Adrenal gland (tissue), 12 donors: ENCODE measurements around the gene APBA1. TPM values are rescaled to one million over a fixed set of nuclear protein-coding genes. Genes with fewer than 3 reads are reported as not detected.

ENCODE experiments used
- DNase-seq, 7 donors: peaks; one replicate each; pipeline ENCODE4 v3.0.0-alpha.2; 2019 to 2020
- H3K27ac ChIP-seq, 5 donors: fragments of 200-600 bp; sonication (generic) in 4 of 5; 1 replicate in 3 of 5; 2 replicates in 2 of 5; pipeline versions ENCODE4 v1.5.1 to v1.8.0; 2016 to 2020; ENCODE audit warnings: mild to moderate bottlenecking in 1 of 5
- H3K27me3 ChIP-seq: fragments of 200-600 bp; 2 replicates; pipeline ENCODE4 v1.8.0; 2021
- H3K36me3 ChIP-seq, 2 donors: fragments of 200-600 bp; replicated peaks in 1 of 2; 1 replicate in 1 of 2; 2 replicates in 1 of 2; pipeline versions ENCODE4 v1.5.1 to v1.8.0; 2018 to 2022
- H3K4me1 ChIP-seq, 2 donors: fragments of 200-600 bp; replicated peaks in 1 of 2; 1 replicate in 1 of 2; 2 replicates in 1 of 2; pipeline versions ENCODE4 v1.5.1 to v1.8.0; 2018 to 2021
- H3K4me3 ChIP-seq, 4 donors: fragments of 200-600 bp; sonication (generic) in 3 of 4; one replicate each; pipeline ENCODE4 v1.5.1; 2016 to 2018
- H3K9me3 ChIP-seq, 3 donors: fragments of 200-600 bp; sonication (generic) in 1 of 3; replicated peaks in 1 of 3; 1 replicate in 2 of 3; 2 replicates in 1 of 3; pipeline versions ENCODE4 v1.5.1 to v1.8.0; 2016 to 2021
- CTCF ChIP-seq, 6 experiments: fragments of 450-650 bp in 4 of 6; fragments of 200-600 bp in 2 of 6; sonication (generic) in 1 of 6; IDR thresholded peaks; 1 replicate in 5 of 6; 2 replicates in 1 of 6; pipeline versions ENCODE4 v1.5.1 to v1.8.0; 2016 to 2021; ENCODE audit warnings: antibody characterized with exemption in 6 of 6, mild to moderate bottlenecking in 2 of 6, moderate library complexity in 1 of 6
- POLR2A ChIP-seq, 2 donors: fragments of 450-650 bp; IDR thresholded peaks; one replicate each; pipeline ENCODE4 v1.6.1; 2017; ENCODE audit warnings: antibody characterized with exemption in 2 of 2, mild to moderate bottlenecking in 2 of 2, moderate library complexity in 1 of 2
- WGBS, 4 donors: extraction: QIAGEN DNeasy Blood & Tissue Kit in 2 of 4; methylation state at CpG; one replicate each; pipeline versions ENCODE4 v1.1.5 to v1.1.7; 2013 to 2017; 5-methylcytosine and 5-hydroxymethylcytosine counted together
- intact Hi-C, 2 donors: fragments of 100-400 bp; cut with DNase I; formaldehyde crosslinking; loops; one replicate each; pipeline versions ENCODE4 v1.14.1 to v1.15.0; 2022 to 2023
- polyA plus RNA-seq, 3 donors: library from polyadenylated mRNA; stranded (reverse); fragments of 200-250 nt in 2 of 3; fragments of 350-450 nt in 1 of 3; fragmentation: Illumina TruSeq in 1 of 3; extraction: RNeasy Lipid Tissue Mini Kit (QIAGEN cat#74804) in 1 of 3; gene quantifications; one replicate each; pipeline ENCODE4 v1.2.3, GENCODE V29; 2013 to 2014
- total RNA-seq, 9 donors: library from RNA; depleted of rRNA in 4 of 9; stranded (reverse); fragments of >200 nt in 4 of 9; fragments of 120-200 nt in 1 of 9; fragmentation: NEBNext Ultra II Directional in 1 of 9; extraction: Animal tissue kit (Norgen Biotek cat#: 25700) in 1 of 9; gene quantifications; one replicate each; pipeline versions ENCODE4 v1.1.0 to v1.2.4, GENCODE V29; 2013 to 2023
- donor health status: healthy with polysubstance abuse.
- donor health status: Bipolar disorder and iron deficiency.
- donor health status: DM: yes; HTN: yes; CAD: no.
- donor health status: DM: no; HTN: no; CAD: no.
- donor health status: DM: no; HTN: no; CAD: no.
- donor health status: DM: yes; HTN: yes; CAD: no.

Gene APBA1
- total and polyA plus RNA-seq, 12 donors: 0.64 to 6.4 (median 3.5) TPM

DNA sequence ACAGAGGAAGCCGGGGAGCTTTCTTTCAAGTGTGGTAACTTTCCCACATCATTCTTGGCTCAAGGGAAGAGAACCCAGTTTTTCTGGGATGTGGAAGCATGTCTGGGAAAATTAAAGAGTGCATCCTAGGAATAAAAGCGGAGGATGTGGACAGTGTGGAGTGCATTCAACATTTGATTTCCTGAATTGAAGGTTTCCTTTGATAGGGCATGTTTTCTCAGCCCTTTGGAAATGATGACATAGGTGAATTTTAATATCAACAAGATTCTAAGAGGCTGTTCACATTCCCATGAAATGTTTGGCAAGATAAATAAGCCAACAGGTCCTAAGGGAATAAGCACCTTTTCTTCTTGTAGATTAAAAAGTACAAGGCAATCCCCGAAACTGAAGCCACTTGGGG lies 283.6 kb downstream of the APBA1 start:
- intact Hi-C loops: no loop called here
- Histone ChIP-seq H3K4me3 (no peak overlapping the region), H3K27ac (no peak overlapping the region), H3K4me1 (peaks cover 14 to 15% of the 10 kb centered on the region in 2 donors), H3K27me3 (no peaks in the 10 kb centered on the region), H3K36me3 (no peaks in the 10 kb centered on the region), H3K9me3 (no peaks in the 10 kb centered on the region)
- 74 to 82% (median 80%) methylated on average over 3 of the region's 3 CpGs for WGBS, 4 donors
- no peak for TF ChIP-seq CTCF (IDR thresholded peaks at IDR 0.05)
- TF ChIP-seq POLR2A (IDR thresholded peaks at IDR 0.05): no peak
- no peak for DNase-seq

- DNase-seq: no peak
- Histone ChIP-seq H3K9me3 (no peaks in the 10 kb centered on the region), H3K4me1 (peaks cover 4 to 6% of the 10 kb centered on the region in 2 donors), H3K4me3 (no peak overlapping the region), H3K36me3 (no peaks in the 10 kb centered on the region), H3K27ac (no peak overlapping the region), H3K27me3 (no peaks in the 10 kb centered on the region)
- WGBS, 4 donors: 89 to 95% (median 92%) methylated on average over 2 to 4 of the region's 4 CpGs
- intact Hi-C loops: no loop called here
- TF ChIP-seq POLR2A (IDR thresholded peaks at IDR 0.05): no peak
- TF ChIP-seq CTCF (IDR thresholded peaks at IDR 0.05): no peak
Observed at GRCh38 chr9:69386651-69387050, 285.5 kb downstream of the APBA1 start.

DNA sequence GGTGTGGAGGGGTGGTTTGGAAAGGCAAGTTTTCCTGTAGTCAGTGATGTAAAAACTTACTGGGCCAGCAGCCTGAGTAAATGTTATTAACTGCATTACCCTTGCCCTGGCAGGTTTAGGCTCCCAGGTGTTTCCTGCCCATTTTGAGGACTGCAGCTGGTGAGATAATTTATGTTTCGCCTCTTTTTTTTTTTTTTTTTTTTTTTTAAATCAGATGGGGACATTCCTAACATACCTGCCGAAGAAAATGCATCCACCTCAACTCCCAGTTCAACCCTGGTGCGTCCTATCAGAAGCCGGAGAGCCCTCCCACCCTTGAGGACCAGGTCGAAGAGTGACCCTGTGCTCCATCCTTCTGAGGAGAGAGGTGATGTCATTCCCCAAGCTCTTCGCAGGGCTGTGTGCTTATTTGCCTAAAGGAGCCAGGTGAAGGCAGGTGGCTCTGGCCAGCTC lies 286.6 kb downstream of the APBA1 start:
- H3K27ac ChIP-seq: no peak overlapping the region
- no peaks in the 10 kb centered on the region for H3K36me3 ChIP-seq
- H3K27me3 ChIP-seq: no peaks in the 10 kb centered on the region
- intact Hi-C loops: no loop called here
- no peak for DNase-seq
- no peak overlapping the region for H3K4me3 ChIP-seq
- TF ChIP-seq POLR2A (IDR thresholded peaks at IDR 0.05) (no peak), CTCF (IDR thresholded peaks at IDR 0.05) (no peak)
- no peaks in the 10 kb centered on the region for H3K4me1 ChIP-seq
- 67 to 80% (median 76%) methylated on average over 3 to 6 of the region's 6 CpGs for WGBS, 4 donors
- H3K9me3 ChIP-seq: no peaks in the 10 kb centered on the region

GRCh38 chr9:69382135-69382534 lies 290.0 kb downstream of the APBA1 start:
- Histone ChIP-seq H3K36me3 (no peaks in the 10 kb centered on the region), H3K4me3 (no peak overlapping the region), H3K4me1 (peaks cover 7 to 13% of the 10 kb centered on the region in 2 donors), H3K9me3 (no peaks in the 10 kb centered on the region), H3K27me3 (no peaks in the 10 kb centered on the region), H3K27ac (no peak overlapping the region)
- 75 to 81% (median 77%) methylated on average over 4 of the region's 4 CpGs for WGBS, 4 donors
- DNase-seq: no peak
- intact Hi-C loops: no loop called here
- no peak for TF ChIP-seq POLR2A (IDR thresholded peaks at IDR 0.05)

DNA sequence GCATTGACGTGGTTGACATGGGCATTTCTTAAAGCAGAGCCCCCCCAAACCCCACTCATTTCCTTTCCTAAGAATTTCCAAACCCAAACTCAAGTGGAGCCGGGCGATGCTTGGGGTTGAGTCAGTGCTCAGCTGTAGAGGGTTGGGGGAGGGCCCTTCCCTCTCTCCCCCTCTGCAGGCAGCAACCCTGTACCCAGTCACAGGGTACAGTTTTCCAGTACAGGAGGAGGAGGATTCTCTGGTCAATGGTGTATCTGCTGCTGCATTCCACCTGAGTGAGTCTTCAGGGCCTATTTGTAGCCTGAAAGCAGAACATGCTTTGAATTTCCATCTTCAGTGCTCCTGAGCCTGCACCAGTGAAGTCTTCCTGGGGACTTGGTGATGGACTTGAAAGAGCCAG lies 291.4 kb downstream of the APBA1 start:
- no peak overlapping the region for H3K4me3 ChIP-seq
- WGBS, 4 donors: 90 to 98% (median 94%) methylated on average over 3 of the region's 3 CpGs
- no peak overlapping the region for H3K27ac ChIP-seq
- no peaks in the 10 kb centered on the region for H3K27me3 ChIP-seq
- no peaks in the 10 kb centered on the region for H3K36me3 ChIP-seq
- TF ChIP-seq POLR2A (IDR thresholded peaks at IDR 0.05) (no peak), CTCF (IDR thresholded peaks at IDR 0.05) (no peak)
- peaks cover 7 to 13% of the 10 kb centered on the region in 2 donors for H3K4me1 ChIP-seq
- no peak for DNase-seq
- intact Hi-C loops: no loop called here
- H3K9me3 ChIP-seq: no peaks in the 10 kb centered on the region
